Adipocyte (in vitro differentiated cells): ENCODE results near the gene MROH7.

Source experiments
- DNase-seq: peaks from one replicate; pipeline ENCODE4 v3.0.0-alpha.2; 2015; ENCODE audit warnings: low read depth
- H3K27me3 ChIP-seq: replicated peaks from 2 replicates; pipeline ENCODE4 v1.7.0; 2013; ENCODE audit warnings: mild to moderate bottlenecking, low read length, moderate library complexity; ENCODE audit not compliant: control insufficient read depth, insufficient read depth
- H3K36me3 ChIP-seq: 2 replicates; pipeline ENCODE4 v1.7.0; 2013; ENCODE audit warnings: low read length, mild to moderate bottlenecking, moderate library complexity; ENCODE audit not compliant: control insufficient read depth, insufficient read depth, severe bottlenecking
- H3K4me1 ChIP-seq: 2 replicates; pipeline ENCODE4 v1.7.0; 2013; ENCODE audit warnings: mild to moderate bottlenecking, low read length, moderate library complexity; ENCODE audit not compliant: control insufficient read depth, insufficient read depth
- H3K4me3 ChIP-seq: 2 replicates; pipeline ENCODE4 v1.7.0; 2013; ENCODE audit warnings: mild to moderate bottlenecking, low read length, moderate library complexity
- H3K9ac ChIP-seq: 2 replicates; pipeline ENCODE4 v1.7.0; 2013; ENCODE audit warnings: mild to moderate bottlenecking, low read length, moderate library complexity
- H3K9me3 ChIP-seq: 2 replicates; pipeline ENCODE4 v1.7.0; 2013; ENCODE audit warnings: mild to moderate bottlenecking, low read length, moderate library complexity; ENCODE audit not compliant: control insufficient read depth

The MROH7 gene

GRCh38 chr1:54721719-54722118 lies 80.1 kb downstream of the MROH7 start:
- Histone ChIP-seq H3K36me3 (peaks cover 89% of the 10 kb centered on the region), H3K9ac (no peak overlapping the region), H3K27me3 (no peaks in the 10 kb centered on the region), H3K4me1 (peaks cover 4% of the 10 kb centered on the region), H3K4me3 (no peak overlapping the region), H3K9me3 (peaks cover 5% of the 10 kb centered on the region)
- DNase-seq: peak; percentile 1

GRCh38 chr1:54723985-54724384 lies 82.4 kb downstream of the MROH7 start:
- Histone ChIP-seq H3K9me3 (peaks cover 5% of the 10 kb centered on the region), H3K4me1 (no peaks in the 10 kb centered on the region), H3K36me3 (peaks cover 97% of the 10 kb centered on the region), H3K27me3 (no peaks in the 10 kb centered on the region), H3K9ac (no peak overlapping the region), H3K4me3 (no peak overlapping the region)
- DNase-seq: no peak

- Histone ChIP-seq H3K4me3 (no peak overlapping the region), H3K36me3 (peaks cover 95% of the 10 kb centered on the region), H3K4me1 (no peaks in the 10 kb centered on the region), H3K9me3 (peaks cover 5% of the 10 kb centered on the region), H3K9ac (no peak overlapping the region), H3K27me3 (no peaks in the 10 kb centered on the region)
- DNase-seq: no peak
These were observed 83.2 kb downstream of the MROH7 start for GRCh38 chr1:54724771-54725170.

- Histone ChIP-seq H3K36me3 (peaks cover 92% of the 10 kb centered on the region), H3K9ac (no peak overlapping the region), H3K27me3 (no peaks in the 10 kb centered on the region), H3K9me3 (peaks cover 5% of the 10 kb centered on the region), H3K4me3 (no peak overlapping the region), H3K4me1 (no peaks in the 10 kb centered on the region)
- peak; percentile 1 for DNase-seq
These were observed 86.4 kb downstream of the MROH7 start for GRCh38 chr1:54728027-54728426.

- Histone ChIP-seq H3K9ac (no peak overlapping the region), H3K27me3 (no peaks in the 10 kb centered on the region), H3K4me3 (no peak overlapping the region), H3K36me3 (peaks cover 88% of the 10 kb centered on the region), H3K4me1 (no peaks in the 10 kb centered on the region), H3K9me3 (no peaks in the 10 kb centered on the region)
- DNase-seq: no peak
These were observed 95.1 kb downstream of the MROH7 start for GRCh38 chr1:54736685-54737084.

GRCh38 chr1:54738244-54738643 lies 96.7 kb downstream of the MROH7 start:
- Histone ChIP-seq H3K27me3 (no peaks in the 10 kb centered on the region), H3K9ac (no peak overlapping the region), H3K4me1 (peaks cover 8% of the 10 kb centered on the region), H3K4me3 (no peak overlapping the region), H3K9me3 (no peaks in the 10 kb centered on the region), H3K36me3 (peaks cover 83% of the 10 kb centered on the region)
- no peak for DNase-seq

GRCh38 chr1:54741531-54741930 lies 99.9 kb downstream of the MROH7 start:
- no peaks in the 10 kb centered on the region for H3K27me3 ChIP-seq
- no peak for DNase-seq
- H3K4me1 ChIP-seq: peaks cover 8% of the 10 kb centered on the region
- H3K36me3 ChIP-seq: peaks cover 61% of the 10 kb centered on the region
- no peak overlapping the region for H3K4me3 ChIP-seq
- no peak overlapping the region for H3K9ac ChIP-seq
- no peaks in the 10 kb centered on the region for H3K9me3 ChIP-seq

- Histone ChIP-seq H3K4me1 (peaks cover 8% of the 10 kb centered on the region), H3K27me3 (no peaks in the 10 kb centered on the region), H3K9ac (peak overlapping the region; percentile 22), H3K9me3 (no peaks in the 10 kb centered on the region), H3K36me3 (peaks cover 54% of the 10 kb centered on the region), H3K4me3 (no peak overlapping the region)
- DNase-seq: no peak
These were observed 100.7 kb downstream of the MROH7 start for GRCh38 chr1:54742282-54742681.

- H3K9ac ChIP-seq: no peak overlapping the region
- DNase-seq: no peak
- no peak overlapping the region for H3K4me3 ChIP-seq
- no peaks in the 10 kb centered on the region for H3K9me3 ChIP-seq
- H3K27me3 ChIP-seq: peaks cover 6% of the 10 kb centered on the region
- peaks cover 41% of the 10 kb centered on the region for H3K36me3 ChIP-seq
- peaks cover 8% of the 10 kb centered on the region for H3K4me1 ChIP-seq
These were observed 102.0 kb downstream of the MROH7 start for GRCh38 chr1:54743416-54744226.

- Histone ChIP-seq H3K4me1 (peaks cover 8% of the 10 kb centered on the region), H3K9ac (no peak overlapping the region), H3K9me3 (no peaks in the 10 kb centered on the region), H3K4me3 (no peak overlapping the region), H3K27me3 (peaks cover 15% of the 10 kb centered on the region), H3K36me3 (peaks cover 30% of the 10 kb centered on the region)
- DNase-seq: no peak
These were observed 103.1 kb downstream of the MROH7 start for GRCh38 chr1:54744696-54745095.

GRCh38 chr1:54745274-54745673 lies 103.7 kb downstream of the MROH7 start:
- no peak overlapping the region for H3K9ac ChIP-seq
- no peak for DNase-seq
- peaks cover 24% of the 10 kb centered on the region for H3K36me3 ChIP-seq
- no peak overlapping the region for H3K4me3 ChIP-seq
- peaks cover 21% of the 10 kb centered on the region for H3K27me3 ChIP-seq
- H3K9me3 ChIP-seq: no peaks in the 10 kb centered on the region
- H3K4me1 ChIP-seq: peaks cover 8% of the 10 kb centered on the region

- DNase-seq: no peak
- H3K27me3 ChIP-seq: peaks cover 23% of the 10 kb centered on the region
- H3K4me1 ChIP-seq: peaks cover 8% of the 10 kb centered on the region
- no peak overlapping the region for H3K4me3 ChIP-seq
- no peak overlapping the region for H3K9ac ChIP-seq
- H3K36me3 ChIP-seq: peaks cover 18% of the 10 kb centered on the region
- no peaks in the 10 kb centered on the region for H3K9me3 ChIP-seq
These were observed 104.3 kb downstream of the MROH7 start for GRCh38 chr1:54745864-54746263.
